ENCODE results near the gene CUTC.
"Not testable (repeated sequence)": the region's sequence is repeated elsewhere in the genome, so short reads cannot be mapped to it uniquely, and the experiment has no call there.

CUTC gene

GRCh38 chr10:99742254-99742653 is 10.2 kb downstream of the CUTC start:
- TF ChIP-seq CTCF (IDR thresholded peaks at IDR 0.05; ENCODE audit: insufficient read depth, missing control alignments): no peak
- FAIRE-seq (no peak), DNase-seq (ENCODE audit: insufficient read length, low spot score) (no peak)

GRCh38 chr10:99742701-99743100 is 10.7 kb downstream of the CUTC start:
- no peak for TF ChIP-seq CTCF (IDR thresholded peaks at IDR 0.05; ENCODE audit: insufficient read depth, missing control alignments)
- no peak for FAIRE-seq
- DNase-seq (ENCODE audit: insufficient read length, low spot score): no peak

- DNase-seq (ENCODE audit: insufficient read length, low spot score): no peak
- no peak for TF ChIP-seq CTCF (IDR thresholded peaks at IDR 0.05; ENCODE audit: insufficient read depth, missing control alignments)
- no peak for FAIRE-seq
These were observed 11.8 kb downstream of the CUTC start for GRCh38 chr10:99743841-99744240.

GRCh38 chr10:99746166-99746565 is 14.1 kb downstream of the CUTC start:
- not testable (repeated sequence) for FAIRE-seq

GRCh38 chr10:99748823-99749451 is 16.9 kb downstream of the CUTC start:
- no peak for FAIRE-seq
- DNase-seq (ENCODE audit: insufficient read length, low spot score): no peak
- TF ChIP-seq CTCF (IDR thresholded peaks at IDR 0.05; ENCODE audit: insufficient read depth, missing control alignments): no peak

More at GRCh38 chr10:99746166-99746565, 14.1 kb downstream of the CUTC start:
- DNase-seq (ENCODE audit: insufficient read length, low spot score): not testable (repeated sequence)

GRCh38 chr10:99750641-99751040 is 18.6 kb downstream of the CUTC start:
- DNase-seq (ENCODE audit: insufficient read length, low spot score): no peak
- TF ChIP-seq CTCF (IDR thresholded peaks at IDR 0.05; ENCODE audit: insufficient read depth, missing control alignments): no peak
- peak; percentile 21 for FAIRE-seq

- FAIRE-seq: no peak
- no peak for TF ChIP-seq CTCF (IDR thresholded peaks at IDR 0.05; ENCODE audit: insufficient read depth, missing control alignments)
- no peak for DNase-seq (ENCODE audit: insufficient read length, low spot score)
These were observed 22.6 kb downstream of the CUTC start for GRCh38 chr10:99754670-99755069.

GRCh38 chr10:99756159-99756558 is 24.1 kb downstream of the CUTC start:
- no peak for TF ChIP-seq CTCF (IDR thresholded peaks at IDR 0.05; ENCODE audit: insufficient read depth, missing control alignments)
- no peak for DNase-seq (ENCODE audit: insufficient read length, low spot score)
- FAIRE-seq: no peak

Data from D721Med (cell line).